Karpas-422 (cell line): Measurements from ENCODE around the gene CCPG1. TPM values are rescaled to one million over a fixed set of nuclear protein-coding genes. Genes with fewer than 3 reads are reported as not detected.
"Not testable (repeated sequence)": the region's sequence is repeated elsewhere in the genome, so short reads cannot be mapped to it uniquely, and the experiment has no call there.

Experiments used
- DNase-seq: peaks from one replicate; pipeline ENCODE4 v3.0.0-alpha.2; 2015
- H2AFZ ChIP-seq: fragments of 200-600 bp; sonication (generic); 2 replicates; pipeline ENCODE4 v1.6.1; 2014; ENCODE audit warnings: antibody characterized with exemption, low read length, mixed read lengths
- H3K27ac ChIP-seq: fragments of 200-600 bp; sonication (generic); 2 replicates; pipeline ENCODE4 v1.5.1; 2014; ENCODE audit warnings: mild to moderate bottlenecking, low read length, moderate library complexity
- H3K27me3 ChIP-seq: fragments of 200-600 bp; sonication (generic); 2 replicates; pipeline ENCODE4 v1.6.1; 2014; ENCODE audit warnings: low read length, mixed read lengths
- H3K36me3 ChIP-seq: fragments of 200-600 bp; sonication (generic); 2 replicates; pipeline ENCODE4 v1.6.1; 2014; ENCODE audit warnings: low read length, mixed read lengths; ENCODE audit not compliant: insufficient read depth
- H3K4me1 ChIP-seq: fragments of 200-600 bp; sonication (generic); 2 replicates; pipeline ENCODE4 v1.6.1; 2014; ENCODE audit warnings: mild to moderate bottlenecking, low read length, mixed read lengths
- H3K4me2 ChIP-seq: fragments of 200-600 bp; sonication (generic); 2 replicates; pipeline ENCODE4 v1.6.1; 2014; ENCODE audit warnings: low read length, low read depth, mild to moderate bottlenecking; ENCODE audit not compliant: poor library complexity, severe bottlenecking
- H3K4me3 ChIP-seq: fragments of 200-600 bp; sonication (generic); 2 replicates; pipeline ENCODE4 v1.5.1; 2014; ENCODE audit warnings: mild to moderate bottlenecking, antibody characterized with exemption, low read length, mixed read lengths
- H3K79me2 ChIP-seq: fragments of 200-600 bp; sonication (generic); 2 replicates; pipeline ENCODE4 v1.6.1; 2014; ENCODE audit warnings: mild to moderate bottlenecking, low read length, mixed read lengths
- H3K9ac ChIP-seq: fragments of 200-600 bp; sonication (generic); 2 replicates; pipeline ENCODE4 v1.6.0; 2014; ENCODE audit warnings: low read length
- H3K9me2 ChIP-seq: fragments of 200-600 bp; sonication (generic), shearing (Covaris generic); replicated peaks from 2 replicates; pipeline ENCODE4 v1.6.0; 2014; ENCODE audit warnings: mild to moderate bottlenecking, low read length, moderate library complexity; ENCODE audit not compliant: insufficient read depth
- H3K9me3 ChIP-seq: fragments of 300-700, 200-600 bp; sonication (generic); 2 replicates; pipeline ENCODE4 v1.6.1; 2014; ENCODE audit warnings: low read length, mixed read lengths
- H4K20me1 ChIP-seq: fragments of 200-600 bp; sonication (generic); 2 replicates; pipeline ENCODE4 v1.6.1; 2014; ENCODE audit warnings: mild to moderate bottlenecking, antibody characterized with exemption, low read length, low read depth; ENCODE audit not compliant: insufficient read depth
- total RNA-seq: library from RNA; depleted of rRNA; stranded (reverse); fragments of >200 nt; shearing (Covaris generic); gene quantifications from 2 replicates; pipeline ENCODE4 v1.2.3, GENCODE V29; 2014; ENCODE audit warnings: low replicate concordance

The CCPG1 gene
- total RNA-seq, 1 experiment from 2014 or later = 68.3 TPM

DNA sequence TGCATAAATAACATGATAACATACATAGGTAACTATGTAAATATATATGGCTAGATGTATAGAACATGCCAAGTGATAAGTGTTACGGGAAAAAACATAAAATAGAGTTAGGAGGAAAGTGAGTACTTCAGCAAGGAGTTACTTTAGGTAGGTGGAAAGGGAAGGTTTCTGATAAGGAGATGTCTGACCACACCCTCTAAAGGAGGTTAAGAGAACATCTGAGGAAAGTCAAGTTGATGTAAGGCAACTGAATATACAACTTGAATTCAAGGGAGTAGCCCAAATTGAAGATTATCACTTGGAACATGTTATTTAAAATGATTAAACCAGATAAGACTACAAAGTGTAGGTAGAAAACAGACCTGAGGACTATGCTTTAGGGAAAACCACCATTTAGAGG lies 13.9 kb upstream of the CCPG1 start:
- no peaks in the 10 kb centered on the region for H3K79me2 ChIP-seq
- no peaks in the 10 kb centered on the region for H3K27me3 ChIP-seq
- H3K9ac ChIP-seq = no peak overlapping the region
- no peaks in the 10 kb centered on the region for H3K9me3 ChIP-seq
- H3K4me2 ChIP-seq = no peak overlapping the region
- H3K36me3 ChIP-seq = no peaks in the 10 kb centered on the region
- H4K20me1 ChIP-seq = no peaks in the 10 kb centered on the region
- no peak overlapping the region for H2AFZ ChIP-seq
- DNase-seq = no peak
- no peak overlapping the region for H3K4me3 ChIP-seq
- peaks cover 7% of the 10 kb centered on the region for H3K4me1 ChIP-seq
- H3K9me2 ChIP-seq = no peaks in the 10 kb centered on the region
- H3K27ac ChIP-seq = no peak overlapping the region

GRCh38 chr15:55420171-55420866 lies 12.2 kb upstream of the CCPG1 start:
- no peaks in the 10 kb centered on the region for H3K36me3 ChIP-seq
- no peak overlapping the region for H3K27ac ChIP-seq
- no peak overlapping the region for H3K4me3 ChIP-seq
- no peak overlapping the region for H3K4me2 ChIP-seq
- H2AFZ ChIP-seq = no peak overlapping the region
- H3K9me3 ChIP-seq = no peaks in the 10 kb centered on the region
- no peaks in the 10 kb centered on the region for H3K9me2 ChIP-seq
- H3K27me3 ChIP-seq = no peaks in the 10 kb centered on the region
- H4K20me1 ChIP-seq = no peaks in the 10 kb centered on the region
- H3K9ac ChIP-seq = no peak overlapping the region
- no peaks in the 10 kb centered on the region for H3K79me2 ChIP-seq
- no peak for DNase-seq
- H3K4me1 ChIP-seq = peaks cover 7% of the 10 kb centered on the region

- not testable (repeated sequence) for H4K20me1 ChIP-seq, H3K27me3 ChIP-seq, H2AFZ ChIP-seq, DNase-seq, H3K9ac ChIP-seq, H3K36me3 ChIP-seq, H3K4me3 ChIP-seq, H3K4me1 ChIP-seq, H3K9me2 ChIP-seq, H3K4me2 ChIP-seq, H3K79me2 ChIP-seq, H3K9me3 ChIP-seq, H3K27ac ChIP-seq
Measured at GRCh38 chr15:55417678-55418077, 9.5 kb upstream of the CCPG1 start.

GRCh38 chr15:55408976-55409375 lies 817 bp upstream of the CCPG1 start:
- H4K20me1 ChIP-seq, H3K36me3 ChIP-seq, H3K27ac ChIP-seq, H3K9me3 ChIP-seq, DNase-seq, H3K27me3 ChIP-seq, H3K9me2 ChIP-seq: not testable (repeated sequence)
- H2AFZ ChIP-seq = peak overlapping the region; percentile 58
- peak overlapping the region; percentile 97 for H3K4me2 ChIP-seq
- peaks cover 39% of the 10 kb centered on the region for H3K4me1 ChIP-seq
- H3K9ac ChIP-seq = peak overlapping the region; percentile 73
- peaks cover 44% of the 10 kb centered on the region for H3K79me2 ChIP-seq
- peak overlapping the region; percentile 82 for H3K4me3 ChIP-seq

- H3K79me2 ChIP-seq = peaks cover 58% of the 10 kb centered on the region
- H3K4me2 ChIP-seq = peak overlapping the region; percentile 97
- H4K20me1 ChIP-seq = no peaks in the 10 kb centered on the region
- H3K4me1 ChIP-seq = peaks cover 53% of the 10 kb centered on the region
- no peaks in the 10 kb centered on the region for H3K9me2 ChIP-seq
- peak overlapping the region; percentile 87 for H3K9ac ChIP-seq
- H3K4me3 ChIP-seq = peak overlapping the region; percentile 82
- H3K9me3 ChIP-seq = no peaks in the 10 kb centered on the region
- H3K27ac ChIP-seq = peak overlapping the region; percentile 77
- no peaks in the 10 kb centered on the region for H3K27me3 ChIP-seq
- H2AFZ ChIP-seq = peak overlapping the region; percentile 80
- DNase-seq = peak; percentile 79
- no peaks in the 10 kb centered on the region for H3K36me3 ChIP-seq
Measured at GRCh38 chr15:55407498-55408011, 604 bp downstream of the CCPG1 start.

- H4K20me1 ChIP-seq = no peaks in the 10 kb centered on the region
- H3K4me3 ChIP-seq = peak overlapping the region; percentile 41
- no peaks in the 10 kb centered on the region for H3K9me2 ChIP-seq
- peak overlapping the region; percentile 62 for H3K9ac ChIP-seq
- H3K27me3 ChIP-seq = no peaks in the 10 kb centered on the region
- H3K4me1 ChIP-seq = peaks cover 53% of the 10 kb centered on the region
- DNase-seq = peak; percentile 79
- no peaks in the 10 kb centered on the region for H3K9me3 ChIP-seq
- peaks cover 89% of the 10 kb centered on the region for H3K79me2 ChIP-seq
- peak overlapping the region; percentile 24 for H2AFZ ChIP-seq
- H3K36me3 ChIP-seq = no peaks in the 10 kb centered on the region
- H3K27ac ChIP-seq = peak overlapping the region; percentile 89
- peak overlapping the region; percentile 72 for H3K4me2 ChIP-seq
Measured at GRCh38 chr15:55403531-55403930, 4.6 kb downstream of the CCPG1 start.

DNA sequence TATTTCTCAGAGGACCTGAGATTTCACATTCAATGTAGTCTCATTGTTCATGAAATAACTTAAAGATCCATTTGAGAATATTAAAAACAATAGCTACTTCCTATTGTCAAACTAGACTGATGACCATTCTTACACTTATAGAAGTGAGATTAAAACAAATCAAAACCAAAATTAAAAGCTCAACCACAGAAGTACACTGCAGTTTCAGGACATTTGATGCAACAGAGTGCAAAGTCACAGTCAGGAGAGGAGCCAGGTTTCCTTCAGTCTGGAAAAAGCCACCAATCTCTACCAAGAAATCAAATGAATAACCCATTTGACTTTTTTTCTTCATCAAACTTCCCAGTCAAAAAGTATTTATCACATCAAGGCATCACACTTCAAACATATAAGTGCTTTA lies 5.5 kb downstream of the CCPG1 start:
- DNase-seq = peak; percentile 46

DNA sequence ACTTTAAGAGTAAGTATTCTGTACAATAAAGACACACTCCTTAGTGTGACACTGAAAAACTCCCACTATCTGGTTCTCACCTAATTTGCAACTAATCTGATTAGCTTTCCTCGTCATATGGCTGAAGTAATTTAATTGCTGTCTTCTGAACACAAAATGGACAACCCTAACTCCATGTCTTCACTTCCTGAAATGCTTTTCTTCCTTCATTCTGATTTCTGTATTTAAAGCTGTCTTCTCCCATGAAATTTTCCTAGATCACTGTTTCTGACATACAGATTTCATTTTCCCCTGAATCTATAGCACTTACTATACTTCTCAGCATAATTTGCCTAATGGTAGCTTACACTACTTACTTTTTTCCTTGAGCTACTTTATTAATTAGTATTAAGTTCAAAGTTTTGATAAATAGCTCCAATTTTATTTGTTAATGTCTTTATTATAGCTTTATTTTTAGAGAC lies 6.3 kb downstream of the CCPG1 start:
- no peaks in the 10 kb centered on the region for H3K9me3 ChIP-seq
- H3K9ac ChIP-seq = no peak overlapping the region
- H3K4me1 ChIP-seq = peaks cover 54% of the 10 kb centered on the region
- H3K27ac ChIP-seq = peak overlapping the region; percentile 89
- H4K20me1 ChIP-seq = no peaks in the 10 kb centered on the region
- no peak for DNase-seq
- H3K4me2 ChIP-seq = no peak overlapping the region
- H2AFZ ChIP-seq = no peak overlapping the region
- H3K79me2 ChIP-seq = peaks cover 91% of the 10 kb centered on the region
- no peak overlapping the region for H3K4me3 ChIP-seq
- H3K9me2 ChIP-seq = no peaks in the 10 kb centered on the region
- H3K27me3 ChIP-seq = no peaks in the 10 kb centered on the region
- H3K36me3 ChIP-seq = no peaks in the 10 kb centered on the region

More for the DNA sequence above, 5.5 kb downstream of the CCPG1 start:
- peak overlapping the region; percentile 24; the same call in 1 of the 2 replicates for H2AFZ ChIP-seq
- peak overlapping the region; percentile 62 for H3K9ac ChIP-seq
- peak overlapping the region; percentile 72 for H3K4me2 ChIP-seq
- H3K4me1 ChIP-seq = peaks cover 53% of the 10 kb centered on the region
- H3K27me3 ChIP-seq = no peaks in the 10 kb centered on the region
- no peaks in the 10 kb centered on the region for H4K20me1 ChIP-seq
- no peaks in the 10 kb centered on the region for H3K36me3 ChIP-seq
- H3K27ac ChIP-seq = peak overlapping the region; percentile 89
- H3K9me3 ChIP-seq = no peaks in the 10 kb centered on the region
- peaks cover 94% of the 10 kb centered on the region for H3K79me2 ChIP-seq
- peak overlapping the region; percentile 41 for H3K4me3 ChIP-seq
- H3K9me2 ChIP-seq = no peaks in the 10 kb centered on the region
